Measurements from ENCODE around the gene LHX1. TPM values are rescaled to one million over a fixed set of nuclear protein-coding genes. Genes with fewer than 3 reads are reported as not detected.

Gene LHX1
- total RNA-seq, 3 donors from 2014 or later (not counting 1 experiment from before 2014, with no cell fraction given): not detected

- intact Hi-C loops (cut with micrococcal nuclease): no loop called here
- Mint-ChIP-seq H3K27me3 (ENCODE audit: low read depth in 2 of 2) (no peaks in the 10 kb centered on the region), H3K36me3 (peaks cover 13% of the 10 kb centered on the region), H3K4me3 (no peak overlapping the region), H3K9me3 (no peaks in the 10 kb centered on the region), H3K4me1 (peaks cover 60 to 63% of the 10 kb centered on the region in 2 donors), H3K27ac (no peak overlapping the region)
- no peak overlapping the region for H3K4me3 ChIP-seq (ENCODE audit: low read length)
- no peaks in the 10 kb centered on the region for H3K27me3 ChIP-seq (ENCODE audit: control insufficient read depth, insufficient read depth, low read length)
- no peaks in the 10 kb centered on the region for H3K9me3 ChIP-seq (ENCODE audit: control insufficient read depth, insufficient read depth, low read length)
- DNase-seq: no peak
- no peak for TF ChIP-seq CTCF (IDR thresholded peaks at IDR 0.05)
- peaks cover 10% of the 10 kb centered on the region for H3K36me3 ChIP-seq (ENCODE audit: control insufficient read depth, insufficient read depth, low read length)
- 93% methylated on average over 2 of the region's 4 CpGs for WGBS (ENCODE audit: insufficient coverage)
- no peak for ATAC-seq
- H3K4me1 ChIP-seq (ENCODE audit: control insufficient read depth, insufficient read depth, low read length): no peaks in the 10 kb centered on the region
- H3K27ac ChIP-seq (ENCODE audit: low read length): no peak overlapping the region
These were observed 34.2 kb downstream of the LHX1 start for GRCh38 chr17:36971508-36971907.

GRCh38 chr17:36972186-36972700 is 35.0 kb downstream of the LHX1 start:
- Histone ChIP-seq H3K36me3 (ENCODE audit: control insufficient read depth, insufficient read depth, low read length) (peaks cover 10% of the 10 kb centered on the region), H3K4me1 (ENCODE audit: control insufficient read depth, insufficient read depth, low read length) (no peaks in the 10 kb centered on the region), H3K4me3 (ENCODE audit: low read length) (no peak overlapping the region), H3K9me3 (ENCODE audit: control insufficient read depth, insufficient read depth, low read length) (no peaks in the 10 kb centered on the region), H3K27me3 (ENCODE audit: control insufficient read depth, insufficient read depth, low read length) (no peaks in the 10 kb centered on the region), H3K27ac (ENCODE audit: low read length) (no peak overlapping the region)
- no peaks in the 10 kb centered on the region for H3K27me3 Mint-ChIP-seq (ENCODE audit: low read depth in 2 of 2)
- no peak for DNase-seq
- H3K4me1 Mint-ChIP-seq: peaks cover 60 to 61% of the 10 kb centered on the region in 2 donors
- no peak overlapping the region for H3K27ac Mint-ChIP-seq
- TF ChIP-seq CTCF (IDR thresholded peaks at IDR 0.05): no peak
- intact Hi-C loops (cut with micrococcal nuclease): no loop called here
- H3K4me3 Mint-ChIP-seq: no peak overlapping the region
- ATAC-seq: no peak
- peaks cover 13% of the 10 kb centered on the region for H3K36me3 Mint-ChIP-seq
- H3K9me3 Mint-ChIP-seq: no peaks in the 10 kb centered on the region

- H3K27ac ChIP-seq (ENCODE audit: low read length): no peak overlapping the region
- no peak overlapping the region for H3K4me3 Mint-ChIP-seq
- H3K4me1 ChIP-seq (ENCODE audit: control insufficient read depth, insufficient read depth, low read length): no peaks in the 10 kb centered on the region
- H3K36me3 Mint-ChIP-seq: peaks cover 13% of the 10 kb centered on the region
- TF ChIP-seq CTCF (IDR thresholded peaks at IDR 0.05): no peak
- no peak overlapping the region for H3K27ac Mint-ChIP-seq
- DNase-seq (no peak), ATAC-seq (no peak)
- no peak overlapping the region for H3K4me3 ChIP-seq (ENCODE audit: low read length)
- no peaks in the 10 kb centered on the region for H3K27me3 ChIP-seq (ENCODE audit: control insufficient read depth, insufficient read depth, low read length)
- 83% methylated on average over 1 of the region's 1 CpG for WGBS (ENCODE audit: insufficient coverage)
- no peaks in the 10 kb centered on the region for H3K27me3 Mint-ChIP-seq (ENCODE audit: low read depth in 2 of 2)
- H3K4me1 Mint-ChIP-seq: peaks cover 55 to 62% of the 10 kb centered on the region in 2 donors
- intact Hi-C loops (cut with micrococcal nuclease): no loop called here
- H3K9me3 ChIP-seq (ENCODE audit: control insufficient read depth, insufficient read depth, low read length): no peaks in the 10 kb centered on the region
- peaks cover 10% of the 10 kb centered on the region for H3K36me3 ChIP-seq (ENCODE audit: control insufficient read depth, insufficient read depth, low read length)
- H3K9me3 Mint-ChIP-seq: no peaks in the 10 kb centered on the region
These were observed 35.6 kb downstream of the LHX1 start for GRCh38 chr17:36972905-36973304.

GRCh38 chr17:36975922-36976515 is 38.7 kb downstream of the LHX1 start:
- no peaks in the 10 kb centered on the region for H3K9me3 ChIP-seq (ENCODE audit: control insufficient read depth, insufficient read depth, low read length)
- no peaks in the 10 kb centered on the region for H3K4me1 ChIP-seq (ENCODE audit: control insufficient read depth, insufficient read depth, low read length)
- peaks cover 6% of the 10 kb centered on the region for H3K36me3 Mint-ChIP-seq
- H3K27me3 ChIP-seq (ENCODE audit: control insufficient read depth, insufficient read depth, low read length): no peaks in the 10 kb centered on the region
- H3K27ac Mint-ChIP-seq: no peak overlapping the region
- H3K4me3 ChIP-seq (ENCODE audit: low read length): no peak overlapping the region
- WGBS (ENCODE audit: insufficient coverage): 100% methylated on average over 1 of the region's 1 CpG
- no peaks in the 10 kb centered on the region for H3K9me3 Mint-ChIP-seq
- peaks cover 6% of the 10 kb centered on the region for H3K36me3 ChIP-seq (ENCODE audit: control insufficient read depth, insufficient read depth, low read length)
- no peak for TF ChIP-seq CTCF (IDR thresholded peaks at IDR 0.05)
- no peak overlapping the region for H3K27ac ChIP-seq (ENCODE audit: low read length)
- intact Hi-C loops (cut with micrococcal nuclease): no loop called here
- H3K4me3 Mint-ChIP-seq: no peak overlapping the region
- DNase-seq: no peak
- H3K27me3 Mint-ChIP-seq (ENCODE audit: low read depth in 2 of 2): no peaks in the 10 kb centered on the region
- H3K4me1 Mint-ChIP-seq: peaks cover 60 to 69% of the 10 kb centered on the region in 2 donors
- no peak for ATAC-seq
